ENCODE results near the gene TMCC2. TPM values are rescaled to one million over a fixed set of nuclear protein-coding genes. Genes with fewer than 3 reads are reported as not detected.

Gene TMCC2
- total and polyA plus RNA-seq, 2 of the 8 experiments (the other 6 are each of a cell fraction or from before 2014, with no cell fraction given), result 6.7 to 6.8 TPM

- TF ChIP-seq, protein P1, sequence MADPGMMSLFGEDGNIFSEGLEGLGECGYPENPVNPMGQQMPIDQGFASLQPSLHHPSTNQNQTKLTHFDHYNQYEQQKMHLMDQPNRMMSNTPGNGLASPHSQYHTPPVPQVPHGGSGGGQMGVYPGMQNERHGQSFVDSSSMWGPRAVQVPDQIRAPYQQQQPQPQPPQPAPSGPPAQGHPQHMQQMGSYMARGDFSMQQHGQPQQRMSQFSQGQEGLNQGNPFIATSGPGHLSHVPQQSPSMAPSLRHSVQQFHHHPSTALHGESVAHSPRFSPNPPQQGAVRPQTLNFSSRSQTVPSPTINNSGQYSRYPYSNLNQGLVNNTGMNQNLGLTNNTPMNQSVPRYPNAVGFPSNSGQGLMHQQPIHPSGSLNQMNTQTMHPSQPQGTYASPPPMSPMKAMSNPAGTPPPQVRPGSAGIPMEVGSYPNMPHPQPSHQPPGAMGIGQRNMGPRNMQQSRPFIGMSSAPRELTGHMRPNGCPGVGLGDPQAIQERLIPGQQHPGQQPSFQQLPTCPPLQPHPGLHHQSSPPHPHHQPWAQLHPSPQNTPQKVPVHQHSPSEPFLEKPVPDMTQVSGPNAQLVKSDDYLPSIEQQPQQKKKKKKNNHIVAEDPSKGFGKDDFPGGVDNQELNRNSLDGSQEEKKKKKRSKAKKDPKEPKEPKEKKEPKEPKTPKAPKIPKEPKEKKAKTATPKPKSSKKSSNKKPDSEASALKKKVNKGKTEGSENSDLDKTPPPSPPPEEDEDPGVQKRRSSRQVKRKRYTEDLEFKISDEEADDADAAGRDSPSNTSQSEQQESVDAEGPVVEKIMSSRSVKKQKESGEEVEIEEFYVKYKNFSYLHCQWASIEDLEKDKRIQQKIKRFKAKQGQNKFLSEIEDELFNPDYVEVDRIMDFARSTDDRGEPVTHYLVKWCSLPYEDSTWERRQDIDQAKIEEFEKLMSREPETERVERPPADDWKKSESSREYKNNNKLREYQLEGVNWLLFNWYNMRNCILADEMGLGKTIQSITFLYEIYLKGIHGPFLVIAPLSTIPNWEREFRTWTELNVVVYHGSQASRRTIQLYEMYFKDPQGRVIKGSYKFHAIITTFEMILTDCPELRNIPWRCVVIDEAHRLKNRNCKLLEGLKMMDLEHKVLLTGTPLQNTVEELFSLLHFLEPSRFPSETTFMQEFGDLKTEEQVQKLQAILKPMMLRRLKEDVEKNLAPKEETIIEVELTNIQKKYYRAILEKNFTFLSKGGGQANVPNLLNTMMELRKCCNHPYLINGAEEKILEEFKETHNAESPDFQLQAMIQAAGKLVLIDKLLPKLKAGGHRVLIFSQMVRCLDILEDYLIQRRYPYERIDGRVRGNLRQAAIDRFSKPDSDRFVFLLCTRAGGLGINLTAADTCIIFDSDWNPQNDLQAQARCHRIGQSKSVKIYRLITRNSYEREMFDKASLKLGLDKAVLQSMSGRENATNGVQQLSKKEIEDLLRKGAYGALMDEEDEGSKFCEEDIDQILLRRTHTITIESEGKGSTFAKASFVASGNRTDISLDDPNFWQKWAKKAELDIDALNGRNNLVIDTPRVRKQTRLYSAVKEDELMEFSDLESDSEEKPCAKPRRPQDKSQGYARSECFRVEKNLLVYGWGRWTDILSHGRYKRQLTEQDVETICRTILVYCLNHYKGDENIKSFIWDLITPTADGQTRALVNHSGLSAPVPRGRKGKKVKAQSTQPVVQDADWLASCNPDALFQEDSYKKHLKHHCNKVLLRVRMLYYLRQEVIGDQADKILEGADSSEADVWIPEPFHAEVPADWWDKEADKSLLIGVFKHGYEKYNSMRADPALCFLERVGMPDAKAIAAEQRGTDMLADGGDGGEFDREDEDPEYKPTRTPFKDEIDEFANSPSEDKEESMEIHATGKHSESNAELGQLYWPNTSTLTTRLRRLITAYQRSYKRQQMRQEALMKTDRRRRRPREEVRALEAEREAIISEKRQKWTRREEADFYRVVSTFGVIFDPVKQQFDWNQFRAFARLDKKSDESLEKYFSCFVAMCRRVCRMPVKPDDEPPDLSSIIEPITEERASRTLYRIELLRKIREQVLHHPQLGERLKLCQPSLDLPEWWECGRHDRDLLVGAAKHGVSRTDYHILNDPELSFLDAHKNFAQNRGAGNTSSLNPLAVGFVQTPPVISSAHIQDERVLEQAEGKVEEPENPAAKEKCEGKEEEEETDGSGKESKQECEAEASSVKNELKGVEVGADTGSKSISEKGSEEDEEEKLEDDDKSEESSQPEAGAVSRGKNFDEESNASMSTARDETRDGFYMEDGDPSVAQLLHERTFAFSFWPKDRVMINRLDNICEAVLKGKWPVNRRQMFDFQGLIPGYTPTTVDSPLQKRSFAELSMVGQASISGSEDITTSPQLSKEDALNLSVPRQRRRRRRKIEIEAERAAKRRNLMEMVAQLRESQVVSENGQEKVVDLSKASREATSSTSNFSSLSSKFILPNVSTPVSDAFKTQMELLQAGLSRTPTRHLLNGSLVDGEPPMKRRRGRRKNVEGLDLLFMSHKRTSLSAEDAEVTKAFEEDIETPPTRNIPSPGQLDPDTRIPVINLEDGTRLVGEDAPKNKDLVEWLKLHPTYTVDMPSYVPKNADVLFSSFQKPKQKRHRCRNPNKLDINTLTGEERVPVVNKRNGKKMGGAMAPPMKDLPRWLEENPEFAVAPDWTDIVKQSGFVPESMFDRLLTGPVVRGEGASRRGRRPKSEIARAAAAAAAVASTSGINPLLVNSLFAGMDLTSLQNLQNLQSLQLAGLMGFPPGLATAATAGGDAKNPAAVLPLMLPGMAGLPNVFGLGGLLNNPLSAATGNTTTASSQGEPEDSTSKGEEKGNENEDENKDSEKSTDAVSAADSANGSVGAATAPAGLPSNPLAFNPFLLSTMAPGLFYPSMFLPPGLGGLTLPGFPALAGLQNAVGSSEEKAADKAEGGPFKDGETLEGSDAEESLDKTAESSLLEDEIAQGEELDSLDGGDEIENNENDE (IDR thresholded peaks at IDR 0.05; ENCODE audit: insufficient replicate concordance, low read length), result no peak
Observed at GRCh38 chr1:205228093-205228521, 361 bp downstream of the TMCC2 start (continued).

Measured in H1 (cell line).